ENCODE data around the gene MACO1.

GRCh38 chr1:25531082-25531461 is 100.4 kb downstream of the MACO1 start:
- TF ChIP-seq CTCF (conservative IDR thresholded peaks at IDR 0.05) (no peak), ZFX (IDR thresholded peaks at IDR 0.05) (no peak)
